Myocyte (in vitro differentiated cells): ENCODE data around the gene DYNC1I1. TPM values are rescaled to one million over a fixed set of nuclear protein-coding genes. Genes with fewer than 3 reads are reported as not detected.
"Not testable (repeated sequence)": the region's sequence is repeated elsewhere in the genome, so short reads cannot be mapped to it uniquely, and the experiment has no call there.

Experiments used
- DNase-seq: peaks from one replicate; pipeline ENCODE4 v3.0.0-alpha.2; 2012; ENCODE audit warnings: low read depth
- total RNA-seq: library from RNA; depleted of rRNA; stranded (reverse); fragments of >200 nt; gene quantifications from 2 replicates; pipeline ENCODE4 v1.2.3, GENCODE V29; 2014

DYNC1I1 gene
- total RNA-seq, 1 donor from 2014 or later, result 1.6 TPM

DNA sequence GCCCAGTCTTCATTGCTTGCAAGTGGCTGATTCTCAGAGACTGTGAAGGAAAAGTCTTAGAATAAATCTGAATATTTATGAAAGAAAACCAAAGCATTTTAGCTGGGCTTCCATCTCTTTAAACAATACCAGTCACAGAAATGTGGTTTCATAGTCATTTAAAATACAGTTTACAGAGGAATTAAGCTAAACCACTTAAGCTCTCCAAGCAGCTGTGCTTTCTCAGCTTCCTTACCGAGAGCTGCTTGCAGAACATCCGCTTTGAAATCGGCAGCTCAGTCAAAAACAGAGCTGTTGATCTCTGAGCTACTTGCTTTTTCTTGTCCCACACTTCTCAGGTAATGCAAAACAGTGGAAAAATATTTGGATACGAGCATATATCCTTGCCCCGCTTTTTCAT, 134.5 kb downstream of the DYNC1I1 start:
- peak; percentile 51 for DNase-seq

DNA sequence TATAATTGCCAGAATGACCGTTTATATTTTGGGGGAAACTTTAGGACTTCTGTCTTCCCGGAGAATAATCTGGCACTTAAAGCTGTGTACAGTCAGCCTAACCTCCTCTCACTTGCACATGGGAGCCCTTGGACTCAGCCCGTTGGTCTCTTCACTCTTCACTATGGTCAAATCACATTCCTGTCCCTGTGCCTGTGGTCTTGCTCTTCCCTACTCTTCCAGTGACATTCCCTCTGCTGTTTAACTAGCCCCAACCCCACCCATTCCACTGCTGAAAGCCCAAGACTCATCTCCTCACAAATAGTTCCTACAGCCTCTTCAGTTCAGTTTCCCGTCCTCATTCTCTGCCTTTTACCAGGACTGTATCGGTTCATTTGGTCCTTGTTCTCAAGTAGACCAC, 135.0 kb downstream of the DYNC1I1 start:
- DNase-seq, result peak; percentile 70

DNA sequence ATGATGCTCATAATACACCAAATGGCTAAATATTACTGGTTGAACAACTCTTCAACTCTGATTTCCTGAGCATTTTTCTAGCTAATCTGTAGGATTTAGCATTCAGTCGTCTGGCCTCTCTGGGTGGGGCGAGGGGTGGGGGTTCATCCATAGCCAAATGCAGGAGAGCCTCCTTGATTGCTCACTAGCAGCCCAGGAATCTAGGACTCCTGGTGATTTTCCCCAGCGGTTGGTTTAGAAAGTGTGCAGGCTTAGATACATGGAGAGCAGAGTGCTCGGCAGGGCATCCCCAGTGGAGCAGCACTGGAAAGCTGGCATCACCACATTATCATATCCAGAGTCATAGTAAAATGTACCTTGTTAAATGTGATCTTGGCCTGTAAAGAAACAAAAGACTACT, 136.1 kb downstream of the DYNC1I1 start:
- no peak for DNase-seq

DNA sequence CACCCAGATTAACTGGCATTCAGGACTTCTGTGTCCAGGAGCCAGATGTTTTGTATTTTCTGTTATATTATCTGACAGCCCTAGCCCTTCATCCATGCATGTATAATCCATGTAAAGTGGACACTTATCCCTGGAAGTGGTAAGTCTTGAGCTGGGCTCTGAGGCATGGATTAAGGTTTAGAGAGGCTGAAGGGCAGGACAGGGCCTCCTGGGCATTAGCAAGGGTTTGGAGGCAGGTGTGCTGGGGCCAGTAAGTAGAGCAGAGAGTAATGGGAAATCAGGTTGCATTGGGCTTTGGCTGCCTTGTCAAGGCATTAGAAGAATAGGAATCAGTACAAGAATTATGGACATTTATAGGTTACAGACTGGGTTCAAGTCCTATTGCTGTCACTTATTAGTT, 138.0 kb downstream of the DYNC1I1 start:
- DNase-seq, result no peak

DNA sequence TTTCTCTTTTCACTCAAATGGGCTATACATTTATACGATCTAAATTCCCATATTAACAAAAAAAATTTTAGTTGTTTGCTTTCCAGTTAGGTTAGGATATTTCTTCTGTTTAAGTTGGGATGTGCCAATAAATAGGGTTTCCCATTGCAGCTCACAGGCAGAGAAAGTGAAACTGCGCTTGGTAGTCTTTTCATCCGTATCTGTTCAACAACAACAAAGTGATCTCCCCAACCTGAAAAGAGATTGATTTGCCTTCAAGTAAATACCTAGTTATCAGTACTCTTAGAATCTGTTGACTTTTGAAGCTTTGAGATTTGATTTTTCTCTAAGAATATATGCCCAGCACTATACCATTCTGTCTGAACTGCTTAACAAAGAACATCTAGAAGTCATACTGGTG, 143.4 kb downstream of the DYNC1I1 start:
- DNase-seq, result no peak

DNA sequence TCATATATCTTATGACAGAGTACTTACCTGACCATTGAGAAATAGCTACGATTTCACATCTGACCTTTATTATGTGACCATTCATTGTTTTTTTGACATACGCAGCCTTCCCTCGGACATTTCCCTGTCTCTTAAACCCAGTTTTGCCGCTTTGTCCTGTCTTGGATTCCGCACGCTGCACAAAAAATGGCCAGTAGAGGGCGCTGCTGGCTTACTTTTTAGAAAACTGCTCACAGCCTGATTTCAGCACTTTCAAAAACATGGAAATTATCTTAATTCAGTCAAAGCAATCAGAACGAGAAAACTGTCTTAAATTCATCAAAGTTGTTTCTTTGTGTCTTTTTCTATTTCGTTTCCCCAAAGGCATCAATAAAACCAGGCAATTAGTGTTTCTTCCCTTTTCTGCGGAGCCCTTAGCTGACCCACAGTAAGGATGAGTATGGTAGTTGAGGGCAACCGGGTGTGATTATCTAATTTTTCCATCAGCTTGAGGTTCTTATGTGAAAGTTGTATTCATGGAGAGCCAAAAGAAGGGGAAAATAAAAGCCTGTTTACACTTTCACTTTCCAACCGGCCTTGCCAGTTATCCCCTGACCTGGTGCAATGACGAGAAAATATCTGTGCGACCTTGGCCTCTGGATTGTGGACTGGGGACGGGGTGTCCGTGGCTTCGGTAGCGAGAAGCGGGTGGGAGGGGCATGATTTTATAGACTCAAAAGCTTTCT, 144.4 kb downstream of the DYNC1I1 start:
- DNase-seq, result peak; percentile 87

DNA sequence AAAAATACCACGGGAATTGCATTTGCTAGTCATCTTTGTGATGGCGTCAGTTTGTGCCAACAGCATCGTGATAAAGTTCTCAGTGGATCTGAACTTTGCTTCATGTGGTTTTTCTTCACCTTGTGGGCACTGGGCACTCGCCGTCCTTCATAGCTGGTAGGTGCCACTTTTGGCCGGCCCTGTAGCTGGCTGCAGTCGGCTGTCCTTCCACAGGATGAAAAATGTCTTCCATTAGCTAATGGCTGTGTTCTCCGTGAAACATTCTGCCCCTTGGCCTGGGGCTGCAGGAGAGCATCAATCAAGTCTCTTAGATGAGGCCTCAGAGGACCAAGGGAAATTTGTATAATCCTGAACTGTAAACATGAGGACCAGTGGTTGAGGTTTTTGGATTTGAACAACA, 145.3 kb downstream of the DYNC1I1 start:
- DNase-seq, result no peak

DNA sequence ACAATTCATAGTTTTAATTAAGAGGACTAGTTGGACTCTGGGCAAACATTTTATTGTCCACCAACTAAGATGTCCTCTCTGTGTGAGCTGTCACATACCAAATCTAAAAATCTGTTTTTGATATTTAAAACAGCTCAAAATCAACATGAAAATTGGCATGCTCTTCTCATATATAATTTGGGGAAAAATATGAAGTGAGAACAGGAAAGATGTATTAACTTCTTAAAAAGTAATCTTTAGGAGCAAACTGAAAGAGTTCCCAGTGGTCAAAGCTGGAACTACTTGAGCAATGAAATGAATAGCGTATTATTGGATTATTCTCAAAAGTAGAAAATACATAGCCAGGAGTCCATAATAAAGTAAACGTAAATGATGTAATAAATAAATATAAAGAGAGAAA, 147.2 kb downstream of the DYNC1I1 start:
- DNase-seq, result no peak

DNA sequence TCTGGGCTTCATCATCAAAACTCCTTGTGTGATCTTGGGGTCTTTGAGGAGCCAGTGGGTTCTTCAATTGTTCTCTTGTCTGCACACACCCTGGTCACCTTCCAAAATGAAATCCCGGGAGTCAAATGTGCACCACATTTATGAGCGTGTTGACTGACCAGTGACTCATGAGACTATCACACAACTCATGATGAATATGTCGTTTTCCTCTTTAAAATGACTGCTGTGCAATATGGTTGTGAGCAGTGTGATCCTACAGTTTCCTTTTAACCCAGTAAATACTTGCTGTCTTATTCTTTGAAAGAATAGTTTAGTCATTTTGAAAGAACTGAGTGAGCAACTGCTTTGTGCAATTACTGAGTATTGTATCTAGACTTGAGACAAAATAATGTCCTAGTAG, 149.2 kb downstream of the DYNC1I1 start:
- peak; percentile 24 for DNase-seq

DNA sequence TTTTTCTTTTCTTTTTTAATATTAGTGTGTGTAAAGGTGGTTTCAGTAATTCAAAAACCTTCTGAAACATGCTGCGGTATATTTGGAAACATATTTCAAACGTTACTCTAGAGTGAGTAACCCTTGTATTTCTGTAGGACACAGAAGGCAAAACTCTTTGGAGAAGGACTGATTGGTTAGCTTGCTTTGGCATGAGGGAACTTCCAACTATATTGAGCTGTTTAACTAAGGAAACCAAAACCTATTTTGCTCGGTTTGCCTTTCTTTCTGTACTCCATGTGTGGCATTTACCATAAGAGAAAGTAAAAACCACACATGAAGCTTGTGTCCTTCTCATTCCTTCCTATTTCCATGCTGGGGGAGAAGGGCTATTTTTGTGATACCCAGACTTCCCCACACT, 149.8 kb downstream of the DYNC1I1 start:
- peak; percentile 30 for DNase-seq

DNA sequence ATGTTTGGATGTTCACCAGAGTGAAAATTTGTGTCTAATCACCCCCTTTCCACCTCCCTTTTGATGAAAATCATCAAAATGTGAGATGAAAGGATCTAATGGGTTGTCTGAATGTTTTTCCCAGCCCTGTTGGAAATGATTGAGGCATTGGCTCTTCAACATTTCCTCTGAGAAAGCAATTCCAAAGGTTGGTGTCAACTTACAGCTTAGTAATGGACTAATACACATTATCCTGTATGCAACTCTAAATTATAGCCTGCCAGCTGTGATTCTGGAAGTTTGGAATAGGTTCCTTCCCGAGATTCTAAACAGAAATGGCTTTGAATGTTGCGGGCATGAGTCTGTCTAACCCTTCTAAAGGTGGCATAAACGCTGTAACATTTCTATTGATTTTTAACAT, 152.9 kb downstream of the DYNC1I1 start:
- no peak for DNase-seq

DNA sequence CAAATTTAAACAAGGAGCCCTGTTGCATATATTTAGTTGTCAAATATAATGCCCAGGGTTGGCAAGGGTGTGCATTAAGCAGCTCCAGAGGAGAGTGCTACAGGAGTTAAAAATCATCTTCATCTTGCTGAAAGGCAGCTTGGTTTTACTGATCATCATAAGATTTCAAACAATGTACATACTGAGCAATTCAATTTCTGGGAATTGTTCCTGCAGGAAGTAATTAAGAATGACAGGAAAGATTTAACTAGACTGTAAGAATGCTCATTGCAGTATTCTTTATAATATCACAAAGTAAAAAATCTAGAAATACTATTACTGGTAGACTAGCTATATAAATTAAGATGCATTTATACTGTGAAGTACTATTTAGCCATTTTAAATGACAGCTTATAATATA, 153.6 kb downstream of the DYNC1I1 start:
- DNase-seq, result no peak

DNA sequence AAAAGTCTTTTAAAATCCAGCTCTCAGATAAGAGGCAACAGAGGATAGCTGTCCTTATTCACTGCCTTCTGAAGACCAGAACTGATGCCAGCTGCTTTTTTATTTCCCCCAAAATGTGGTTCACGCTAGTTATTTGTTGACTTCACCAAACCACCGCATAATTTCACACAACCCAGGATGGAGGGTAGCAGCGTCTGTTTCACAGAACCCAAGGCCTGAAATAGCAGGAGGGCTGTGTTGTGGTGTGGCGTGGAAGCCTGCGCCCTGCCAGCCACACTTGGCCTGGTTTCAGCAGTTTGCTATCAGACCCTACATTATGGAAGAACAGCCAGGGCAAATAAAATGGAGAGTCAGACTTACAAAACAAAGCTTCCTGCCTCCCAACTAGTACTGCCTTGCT, 155.4 kb downstream of the DYNC1I1 start:
- peak; percentile 82 for DNase-seq

DNA sequence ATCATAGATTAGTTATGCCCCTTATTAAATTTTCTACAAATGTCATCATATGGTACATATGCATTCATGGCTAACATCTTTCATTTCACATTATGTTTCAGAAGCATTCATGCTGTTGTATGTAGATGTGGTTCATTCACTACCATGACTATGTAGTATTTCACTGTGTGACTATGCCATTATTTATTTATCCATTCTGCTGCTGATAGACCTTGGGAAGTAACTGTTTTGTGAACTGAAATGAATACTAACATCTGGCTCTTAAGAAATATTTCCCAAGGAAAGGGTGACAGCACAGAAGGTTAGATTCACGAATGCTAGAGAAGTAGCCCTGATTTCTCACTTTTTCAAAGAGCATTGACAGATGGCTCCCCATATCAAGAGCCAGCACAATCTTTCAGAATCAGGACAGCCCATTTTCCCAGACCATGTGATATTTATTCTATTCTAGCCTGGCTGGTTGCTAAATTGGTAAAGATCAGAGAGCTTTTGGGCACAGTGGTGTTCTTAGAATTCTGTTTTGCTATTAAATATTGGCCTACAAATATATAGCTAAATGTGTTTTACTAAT, 157.4 kb downstream of the DYNC1I1 start:
- DNase-seq, result no peak

DNA sequence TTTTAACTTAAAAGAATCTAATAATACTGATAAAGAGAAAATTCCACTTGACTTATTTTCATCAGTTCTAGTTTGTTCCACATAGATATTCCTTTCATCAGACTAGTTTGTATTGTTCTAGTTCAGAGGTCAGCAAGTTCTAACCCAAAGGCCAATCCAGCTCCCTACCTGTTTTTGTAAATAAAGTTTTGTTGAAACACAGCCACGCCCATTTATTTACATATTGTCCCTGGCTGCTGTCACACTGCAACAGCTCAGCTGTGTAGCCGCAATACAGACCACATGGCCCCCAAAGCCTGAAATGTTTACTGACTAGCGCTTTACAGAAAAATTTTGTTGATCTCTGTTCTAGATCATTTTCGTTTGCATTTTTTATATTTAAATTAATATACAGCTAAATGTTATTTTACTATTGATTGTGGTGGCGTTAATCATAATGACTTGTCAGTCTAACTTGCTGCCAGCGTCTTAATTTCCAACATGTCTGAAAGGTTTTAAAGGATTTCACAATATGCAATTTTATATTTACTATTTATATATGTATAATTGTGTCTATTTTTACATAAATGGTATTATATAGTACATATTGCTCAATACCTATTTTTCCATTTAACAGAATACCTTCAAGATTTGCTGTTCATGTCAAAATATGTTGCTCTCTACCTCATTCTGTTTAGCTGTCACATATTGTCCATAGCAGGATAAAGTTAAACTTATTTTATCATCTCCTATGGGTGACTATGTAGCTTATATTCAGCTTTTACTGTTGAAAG, 159.3 kb downstream of the DYNC1I1 start:
- no peak for DNase-seq

DNA sequence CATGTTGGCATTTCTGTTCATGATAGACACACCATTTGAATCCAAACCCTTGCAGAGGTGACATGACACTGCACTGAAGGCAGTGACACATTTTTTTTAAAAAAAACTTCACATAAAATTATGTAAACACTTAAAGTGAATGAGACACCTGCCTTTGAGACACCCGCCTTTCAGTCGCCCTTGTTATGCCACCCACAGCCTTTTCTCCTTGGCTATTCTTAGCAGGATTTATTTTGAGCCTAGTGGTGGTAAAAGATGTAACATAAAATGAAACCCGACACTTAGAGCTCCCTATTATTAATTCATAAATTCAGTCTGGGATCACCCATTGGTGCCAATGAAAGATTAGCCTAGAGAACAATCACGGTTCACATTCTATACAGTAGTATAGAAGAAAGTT, 161.3 kb downstream of the DYNC1I1 start:
- peak; percentile 68 for DNase-seq

DNA sequence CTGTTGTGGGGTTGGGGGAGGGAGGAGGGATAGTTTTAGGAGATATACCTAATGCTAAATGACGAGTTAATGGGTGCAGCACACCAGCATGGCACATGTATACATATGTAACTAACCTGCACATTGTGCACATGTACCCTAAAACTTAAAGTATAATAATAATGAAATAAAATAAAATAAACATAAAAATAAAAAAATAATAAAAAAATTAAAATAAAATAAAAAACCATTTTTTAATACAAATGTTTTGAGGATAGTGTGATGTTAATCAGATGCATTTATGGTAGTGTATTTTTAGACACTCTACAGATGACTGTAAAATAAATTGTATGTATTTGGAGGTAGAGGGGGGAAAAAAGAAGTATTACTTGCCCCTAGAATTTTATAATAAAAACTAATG, 172.5 kb downstream of the DYNC1I1 start:
- not testable (repeated sequence) for DNase-seq

DNA sequence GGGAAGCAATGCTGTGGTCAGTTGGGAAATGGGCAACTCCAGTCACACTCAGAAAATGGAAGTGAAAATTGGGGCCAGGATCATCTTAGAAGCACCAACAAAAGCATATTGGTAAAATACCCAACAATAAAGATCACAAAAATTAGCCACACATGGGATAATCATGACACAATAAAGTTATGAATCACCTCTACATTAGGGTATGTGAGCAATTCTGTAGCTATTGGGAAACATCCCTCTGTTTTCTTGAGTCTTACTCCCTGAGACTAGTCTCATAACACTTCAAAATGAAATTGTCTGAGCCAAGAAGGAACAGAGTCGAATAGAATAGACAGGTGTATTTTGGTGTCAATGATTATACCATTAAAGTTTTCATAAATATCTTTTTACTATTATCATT, 178.3 kb downstream of the DYNC1I1 start:
- no peak for DNase-seq

DNA sequence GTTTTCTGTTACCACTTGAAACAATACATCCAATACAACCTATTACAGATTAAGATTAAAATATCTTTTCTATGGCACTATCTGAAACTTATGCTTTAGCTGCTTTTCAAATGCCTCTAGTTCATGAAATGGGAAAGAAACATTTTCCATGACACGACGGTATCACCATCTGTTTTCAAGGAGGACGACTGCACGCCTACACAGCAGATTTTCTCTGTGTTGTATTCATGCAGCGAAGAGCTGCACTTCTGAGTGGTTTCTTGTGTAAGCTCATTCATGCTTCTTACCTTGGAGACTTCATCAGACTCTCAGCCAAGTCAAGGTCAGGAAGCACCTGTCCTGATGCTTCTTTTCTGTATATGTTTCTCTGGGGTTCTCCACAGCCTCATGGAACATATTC, 179.2 kb downstream of the DYNC1I1 start:
- no peak for DNase-seq

DNA sequence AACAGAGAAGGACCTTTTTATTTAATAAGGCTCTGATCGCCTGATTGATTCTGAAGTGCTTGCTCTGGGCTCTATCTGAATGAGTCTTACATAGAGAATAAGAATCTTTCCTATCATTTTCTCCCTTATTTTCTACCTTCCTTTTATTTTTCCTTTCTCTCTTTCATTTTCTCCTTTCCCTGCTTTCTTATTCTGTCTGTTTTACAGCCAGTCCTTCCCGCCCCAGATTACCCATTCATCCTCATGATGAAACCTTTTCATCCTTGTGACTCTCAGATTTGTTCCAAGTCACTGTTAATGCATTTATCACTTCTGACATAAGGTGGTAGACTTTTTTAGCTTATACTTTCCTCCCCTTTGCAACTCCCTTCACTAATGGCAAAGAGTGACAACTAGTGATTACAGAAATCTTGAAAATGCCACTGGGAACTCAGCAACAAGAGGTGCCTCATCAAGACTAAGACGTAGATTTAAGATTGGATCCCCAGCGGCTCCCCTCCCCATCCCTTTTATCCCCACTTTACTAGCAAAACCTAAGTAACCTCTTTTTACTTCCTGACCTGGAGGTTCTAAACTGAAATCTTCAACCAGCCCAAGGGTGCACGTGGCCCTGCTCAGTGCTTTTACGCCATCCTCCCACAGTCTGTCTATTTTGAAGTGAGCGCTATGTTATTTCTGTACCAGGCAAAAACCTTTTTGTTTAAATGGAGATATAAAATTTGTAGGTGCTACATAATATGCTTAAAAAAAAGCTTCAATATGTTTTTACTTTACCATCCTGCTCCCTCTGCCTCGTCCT, 179.8 kb downstream of the DYNC1I1 start:
- no peak for DNase-seq

DNA sequence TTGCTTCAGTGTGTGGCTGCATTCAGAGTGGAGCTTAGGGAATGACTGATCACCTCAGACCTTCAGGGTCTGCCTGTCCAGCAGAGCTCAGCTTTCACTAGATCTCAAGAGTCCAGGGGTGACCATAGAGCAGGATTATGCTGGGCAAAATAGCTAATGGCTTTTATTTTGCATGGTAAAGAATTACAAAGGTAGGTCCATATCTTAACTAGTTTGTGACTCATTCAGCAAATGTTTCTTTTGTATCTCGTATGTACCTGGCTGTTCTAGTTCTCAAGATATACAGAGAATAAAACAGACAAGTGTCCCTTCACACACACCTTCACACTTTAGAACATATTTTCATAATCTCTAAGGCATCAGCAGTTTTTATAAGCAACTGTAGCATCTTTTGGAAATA, 180.5 kb downstream of the DYNC1I1 start:
- no peak for DNase-seq

DNA sequence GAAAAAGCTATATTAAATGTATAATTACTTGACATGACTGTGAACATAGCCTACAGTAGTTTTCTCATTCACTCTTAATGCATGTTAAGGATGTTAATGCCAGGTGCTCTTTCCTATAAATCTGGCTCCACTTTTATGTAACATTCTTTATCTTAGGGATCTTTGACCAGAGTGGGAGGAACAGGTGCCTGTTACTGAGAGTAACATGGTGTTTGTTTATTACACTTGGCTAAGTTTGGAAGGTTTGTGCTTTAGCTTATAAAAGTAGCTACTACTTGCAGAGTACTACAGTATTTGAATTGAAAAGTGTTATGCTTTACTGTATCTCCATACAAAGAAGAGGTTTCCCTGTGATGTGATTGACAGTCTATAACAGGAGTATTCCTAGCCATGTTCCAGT, 183.4 kb downstream of the DYNC1I1 start:
- no peak for DNase-seq
